GM20000 (cell line): Measurements from ENCODE around the gene SLC11A2.

Source experiments
- DNase-seq: peaks from one replicate; pipeline ENCODE4 v3.0.0; 2012; ENCODE audit warnings: low spot score
- CTCF ChIP-seq: IDR thresholded peaks from 2 replicates; pipeline ENCODE4 v1.5.1; 2012; ENCODE audit warnings: mild to moderate bottlenecking, control low read depth; ENCODE audit errors: extremely low read depth, missing control alignments

The SLC11A2 gene

DNA sequence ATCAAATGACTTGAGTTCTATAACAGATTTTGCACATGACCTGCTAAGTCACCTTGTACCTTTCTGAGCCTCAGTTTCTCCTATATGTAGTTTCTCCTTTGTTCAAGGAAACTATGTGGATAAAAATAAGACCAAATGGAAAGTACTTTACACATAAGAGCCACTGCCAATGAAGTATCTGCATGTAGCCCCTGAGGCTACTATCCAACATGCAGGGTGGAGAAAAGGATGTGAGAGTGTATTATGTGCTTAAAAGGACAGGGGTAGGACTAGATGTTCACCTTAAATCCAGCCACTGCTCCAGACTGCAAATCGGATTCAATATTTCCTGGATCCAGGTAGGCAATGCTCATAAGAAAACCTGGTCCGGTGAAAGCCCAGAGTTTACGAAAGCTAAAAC lies 21.2 kb downstream of the SLC11A2 start:
- DNase-seq = no peak
- no peak for TF ChIP-seq CTCF

DNA sequence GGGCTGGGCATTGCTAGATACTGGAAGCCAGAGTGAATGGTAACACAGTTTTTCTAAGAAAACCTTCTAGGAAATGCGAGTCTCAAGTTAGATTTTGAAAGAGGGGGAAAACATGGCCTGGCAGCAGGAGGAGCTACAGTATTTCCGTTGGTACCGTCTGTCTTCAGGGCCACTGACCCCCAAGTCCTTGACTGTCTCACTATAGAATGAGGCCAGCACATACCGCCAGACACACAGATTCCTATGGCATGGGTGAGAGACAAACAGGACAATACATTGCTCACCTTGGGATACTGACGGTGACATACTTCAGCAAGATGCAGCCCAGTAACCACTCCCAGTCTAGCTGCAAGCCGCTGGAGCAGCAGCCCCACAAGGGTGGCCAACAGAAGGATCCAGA lies 21.7 kb downstream of the SLC11A2 start:
- no peak for DNase-seq
- TF ChIP-seq CTCF = no peak

GRCh38 chr12:51001799-51002198 lies 24.4 kb downstream of the SLC11A2 start:
- no peak for TF ChIP-seq CTCF
- DNase-seq = no peak

DNA sequence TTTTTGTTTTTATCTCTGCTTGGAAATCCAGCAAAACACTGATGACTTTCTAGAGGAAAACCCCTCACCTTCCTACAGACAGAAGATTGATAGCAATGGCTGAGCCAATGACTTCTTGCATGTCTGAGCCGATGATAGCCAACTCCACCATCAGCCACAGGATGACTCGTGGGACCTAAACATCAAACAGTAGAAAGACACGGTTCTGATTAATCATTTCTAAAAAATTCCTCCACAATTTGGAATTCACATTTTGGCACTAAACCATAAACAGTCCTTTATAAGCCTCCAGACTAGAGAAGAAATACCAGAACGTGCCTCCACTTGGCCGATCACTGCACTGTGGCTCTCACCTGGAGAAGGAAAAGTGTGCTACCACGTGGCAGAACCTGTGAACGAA lies 25.9 kb downstream of the SLC11A2 start:
- no peak for DNase-seq
- no peak for TF ChIP-seq CTCF

- no peak for DNase-seq
- no peak for TF ChIP-seq CTCF
These were observed 27.1 kb downstream of the SLC11A2 start for GRCh38 chr12:50999093-50999492.

- DNase-seq = no peak
- TF ChIP-seq CTCF = no peak
These were observed 33.4 kb downstream of the SLC11A2 start for GRCh38 chr12:50992819-50993218.

- peak; percentile 18 for DNase-seq
- no peak for TF ChIP-seq CTCF
These were observed 34.9 kb downstream of the SLC11A2 start for GRCh38 chr12:50991291-50991690.
